GM12873 (cell line): ENCODE data around the gene UPK3BL1.
"Not testable (repeated sequence)": the region's sequence is repeated elsewhere in the genome, so short reads cannot be mapped to it uniquely, and the experiment has no call there.

Experiments
- CTCF ChIP-seq: IDR thresholded peaks from 2 replicates; pipeline ENCODE4 v1.5.1; 2012; ENCODE audit warnings: low read depth, mild to moderate bottlenecking, moderate library complexity, low read length, control low read depth; ENCODE audit not compliant: insufficient read depth; ENCODE audit errors: missing control alignments

The UPK3BL1 gene

GRCh38 chr7:102642691-102643090 lies at the start of gene UPK3BL1:
Gene UPK3BL1, minus strand, starts transcription at chr7:102642791. Its CDS starts 50 bp downstream, at chr7:102642741.
- not testable (repeated sequence) for TF ChIP-seq CTCF

GRCh38 chr7:102671166-102671955 lies 28.8 kb upstream of the UPK3BL1 start, which contains the start of gene POLR2J2:
Gene POLR2J2, minus strand, starts transcription at chr7:102671663. Its CDS starts 62 bp downstream, at chr7:102671601.
- peak; percentile 13 for TF ChIP-seq CTCF

GRCh38 chr7:102649924-102650323 lies 7.3 kb upstream of the UPK3BL1 start, which contains the start of gene SPDYE2B:
Gene SPDYE2B, plus strand, starts transcription at chr7:102650319. Its CDS starts 2,030 bp downstream, at chr7:102652349.
- not testable (repeated sequence) for TF ChIP-seq CTCF

- TF ChIP-seq CTCF, result not testable (repeated sequence)
These were observed 26.0 kb downstream of the UPK3BL1 start, which contains the start of gene RASA4 for GRCh38 chr7:102616507-102617125. Gene RASA4, minus strand, starts transcription at chr7:102616756. Its CDS starts 67 bp downstream, at chr7:102616689.
